Psoas muscle (tissue), 8 donors: ENCODE results near the gene ABCC1. TPM values are rescaled to one million over a fixed set of nuclear protein-coding genes. Genes with fewer than 3 reads are reported as not detected.

Experiments
- ATAC-seq, 4 donors: fragments of 200-7000 bp; cut with Tn5 transposase; one replicate each; pipeline ENCODE4 v1.9.1; 2020; ENCODE audit warnings: moderate library complexity in 3 of 4, mild to moderate bottlenecking in 2 of 4
- DNase-seq, 2 donors: peaks; one replicate each; pipeline ENCODE4 v3.0.0-alpha.2; 2020
- H3K27ac ChIP-seq: fragments of 200-600 bp; one replicate; pipeline ENCODE4 v1.8.0; 2022
- H3K27me3 ChIP-seq, 3 donors: fragments of 200-600 bp in 1 of 3; one replicate each; pipeline versions ENCODE4 v1.6.1 to v1.8.0; 2013 to 2022; ENCODE audit warnings: low read length in 2 of 3, mild to moderate bottlenecking in 2 of 3, moderate library complexity in 1 of 3; ENCODE audit not compliant: insufficient read depth in 3 of 3
- H3K36me3 ChIP-seq, 2 donors: fragments of 200-600 bp in 1 of 2; one replicate each; pipeline versions ENCODE4 v1.6.1 to v1.8.0; 2013 to 2022; ENCODE audit warnings: low read depth in 1 of 2, mild to moderate bottlenecking in 1 of 2, moderate library complexity in 1 of 2; ENCODE audit not compliant: insufficient read depth in 1 of 2
- H3K4me1 ChIP-seq: fragments of 200-600 bp; one replicate; pipeline ENCODE4 v1.8.0; 2022
- H3K4me3 ChIP-seq: fragments of 200-600 bp; one replicate; pipeline ENCODE4 v1.8.0; 2022; ENCODE audit warnings: mild to moderate bottlenecking
- H3K9me3 ChIP-seq: fragments of 200-600 bp; one replicate; pipeline ENCODE4 v1.8.0; 2022
- CTCF ChIP-seq: fragments of 200-600 bp; IDR thresholded peaks from one replicate; pipeline ENCODE4 v1.8.0; 2022; ENCODE audit warnings: antibody characterized with exemption
- WGBS, 3 donors: extraction: QIAGEN DNeasy Blood & Tissue Kit; methylation state at CpG; one replicate each; pipeline versions ENCODE4 v1.1.6 to v1.1.7; 2013; 5-methylcytosine and 5-hydroxymethylcytosine counted together
- intact Hi-C, 2 donors: fragments of 100-400 bp; cut with DNase I; formaldehyde crosslinking; loops; one replicate each; pipeline versions ENCODE4 v1.11.0 to v1.14.2; 2022
- polyA plus RNA-seq, 3 donors: library from polyadenylated mRNA; stranded (reverse); fragments of 200-250 nt; gene quantifications; one replicate each; pipeline ENCODE4 v1.2.3, GENCODE V29; 2013
- total RNA-seq, 4 donors: library from RNA; stranded (reverse); fragmentation: NEBNext Ultra II Directional in 2 of 4; extraction: Animal tissue kit (Norgen Biotek cat#: 25700) in 2 of 4; gene quantifications; one replicate each; pipeline versions ENCODE4 v1.2.1 to v1.2.4, GENCODE V29; 2021 to 2023
- donor health status: healthy with polysubstance abuse.
- donor health status: DM: no; HTN: no; CAD: no; lungs with moderate emphysema.
- donor health status: Bipolar disorder and iron deficiency.
- donor health status: healthy.
- donor health status: DM: yes; HTN: yes; CAD: no.
- donor health status: DM: no; HTN: no; CAD: no.
- donor health status: DM: no; HTN: no; CAD: no.
- donor health status: DM: yes; HTN: yes; CAD: no.

ABCC1 gene
- total and polyA plus RNA-seq, 7 donors, result 7.4 to 36.5 (median 20.5) TPM

GRCh38 chr16:16029431-16030011 is 80.1 kb downstream of the ABCC1 start:
- Histone ChIP-seq H3K4me3 (no peak overlapping the region), H3K4me1 (peaks cover 37% of the 10 kb centered on the region), H3K36me3 (peaks cover 2 to 10% of the 10 kb centered on the region in 2 donors), H3K9me3 (no peaks in the 10 kb centered on the region), H3K27ac (no peak overlapping the region), H3K27me3 (no peaks in the 10 kb centered on the region)
- no peak for DNase-seq
- ATAC-seq, result no peak
- intact Hi-C loops, result loop anchor here in 1 of 2 donors (10.0 kb wide), 1 partner anchor 75 kb away; no protein-coding TSS in a partner anchor
- WGBS, 3 donors, result 77 to 89% (median 82%) methylated on average over 5 of the region's 5 CpGs
- TF ChIP-seq CTCF, result no peak

GRCh38 chr16:16030449-16030848 is 81.0 kb downstream of the ABCC1 start:
- H3K27ac ChIP-seq, result no peak overlapping the region
- intact Hi-C loops, result no loop called here
- H3K36me3 ChIP-seq, result peaks cover 2 to 19% of the 10 kb centered on the region in 2 donors
- DNase-seq (no peak), ATAC-seq (no peak)
- H3K27me3 ChIP-seq, result no peaks in the 10 kb centered on the region
- H3K4me3 ChIP-seq, result no peak overlapping the region
- WGBS, 3 donors, result 78 to 83% (median 83%) methylated on average over 8 of the region's 8 CpGs
- peaks cover 32% of the 10 kb centered on the region for H3K4me1 ChIP-seq
- no peak for TF ChIP-seq CTCF
- H3K9me3 ChIP-seq, result no peaks in the 10 kb centered on the region

- WGBS, 3 donors, result 92 to 97% (median 97%) methylated on average over 6 of the region's 6 CpGs
- Histone ChIP-seq H3K4me3 (no peak overlapping the region), H3K27ac (no peak overlapping the region), H3K9me3 (no peaks in the 10 kb centered on the region), H3K4me1 (peaks cover 24% of the 10 kb centered on the region), H3K27me3 (no peaks in the 10 kb centered on the region), H3K36me3 (peaks cover 2 to 29% of the 10 kb centered on the region in 2 donors)
- DNase-seq, result no peak
- no peak for ATAC-seq
- no peak for TF ChIP-seq CTCF
- intact Hi-C loops, result no loop called here
These were observed 82.0 kb downstream of the ABCC1 start for GRCh38 chr16:16031401-16031800.

GRCh38 chr16:16032271-16032979 is 83.0 kb downstream of the ABCC1 start:
- TF ChIP-seq CTCF, result no peak
- Histone ChIP-seq H3K4me3 (no peak overlapping the region), H3K36me3 (peaks cover 6 to 39% of the 10 kb centered on the region in 2 donors), H3K9me3 (no peaks in the 10 kb centered on the region), H3K4me1 (peaks cover 18% of the 10 kb centered on the region), H3K27me3 (no peaks in the 10 kb centered on the region), H3K27ac (no peak overlapping the region)
- intact Hi-C loops, result no loop called here
- WGBS, 3 donors, result 77 to 97% (median 86%) methylated on average over 5 of the region's 5 CpGs
- no peak for DNase-seq
- no peak for ATAC-seq
